Renal cortical epithelial cell (primary cell): ENCODE results near the gene C1orf167. TPM values are rescaled to one million over a fixed set of nuclear protein-coding genes. Genes with fewer than 3 reads are reported as not detected.

Experiments used
- DNase-seq: peaks from one replicate; pipeline ENCODE4 v3.0.0-alpha.2; 2011; ENCODE audit warnings: low read depth
- total RNA-seq: library from RNA; depleted of rRNA; stranded (reverse); fragments of >200 nt; gene quantifications from 2 replicates; pipeline ENCODE4 v1.2.3, GENCODE V29; 2014

C1orf167 gene
- total RNA-seq, 1 donor from 2014 or later, result 0.25 TPM

DNA sequence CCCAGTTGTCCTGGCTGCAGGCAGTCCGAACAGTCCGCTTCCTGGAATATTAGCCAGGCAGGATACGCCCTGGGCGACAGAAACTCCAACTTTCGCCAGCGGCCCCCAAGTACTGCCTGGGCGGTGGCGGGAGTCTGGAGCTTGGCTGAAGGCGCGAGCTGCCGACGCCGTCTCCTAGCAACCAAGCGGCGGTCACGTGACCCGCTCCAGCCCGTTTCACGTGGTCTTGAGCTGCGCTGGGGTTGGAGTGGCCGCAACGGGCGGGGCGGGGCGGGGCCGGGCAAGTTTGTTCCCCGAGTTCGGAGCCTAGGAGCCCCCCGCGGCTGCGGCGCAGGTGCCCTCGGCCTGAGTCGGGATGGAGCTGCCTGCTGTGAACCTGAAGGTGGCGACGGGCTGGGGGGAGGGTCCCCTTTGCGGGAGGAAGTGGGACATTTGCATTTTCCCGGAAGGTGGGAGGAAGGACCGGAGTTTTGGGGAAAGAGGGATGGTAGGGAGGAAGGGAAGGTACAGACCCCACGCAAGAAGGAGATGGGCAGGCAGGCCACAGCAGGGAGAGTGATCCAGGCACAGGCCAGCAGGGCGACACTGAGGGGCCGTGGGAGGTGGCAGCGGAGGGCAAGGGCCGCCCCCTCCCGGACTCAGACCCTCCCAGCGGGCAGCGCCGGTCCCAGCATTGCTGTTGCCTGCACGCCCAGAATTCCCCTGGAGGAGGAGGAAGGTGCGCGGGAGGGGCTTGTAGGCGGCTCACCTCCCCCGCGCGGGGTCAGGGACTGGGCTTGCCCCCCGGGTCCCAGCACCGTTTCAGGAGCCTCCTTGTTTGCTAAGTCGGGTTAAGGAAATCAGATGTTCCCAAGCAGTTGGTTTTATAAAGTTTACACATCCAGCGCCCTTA is 25.9 kb upstream of the C1orf167 start, which contains the start of gene AGTRAP:
AGTRAP (plus strand) TSS at position 283 of the 892 bp plus-strand sequence; CDS start at position 356, 73 bp downstream.
- DNase-seq, result peak; percentile 81

DNA sequence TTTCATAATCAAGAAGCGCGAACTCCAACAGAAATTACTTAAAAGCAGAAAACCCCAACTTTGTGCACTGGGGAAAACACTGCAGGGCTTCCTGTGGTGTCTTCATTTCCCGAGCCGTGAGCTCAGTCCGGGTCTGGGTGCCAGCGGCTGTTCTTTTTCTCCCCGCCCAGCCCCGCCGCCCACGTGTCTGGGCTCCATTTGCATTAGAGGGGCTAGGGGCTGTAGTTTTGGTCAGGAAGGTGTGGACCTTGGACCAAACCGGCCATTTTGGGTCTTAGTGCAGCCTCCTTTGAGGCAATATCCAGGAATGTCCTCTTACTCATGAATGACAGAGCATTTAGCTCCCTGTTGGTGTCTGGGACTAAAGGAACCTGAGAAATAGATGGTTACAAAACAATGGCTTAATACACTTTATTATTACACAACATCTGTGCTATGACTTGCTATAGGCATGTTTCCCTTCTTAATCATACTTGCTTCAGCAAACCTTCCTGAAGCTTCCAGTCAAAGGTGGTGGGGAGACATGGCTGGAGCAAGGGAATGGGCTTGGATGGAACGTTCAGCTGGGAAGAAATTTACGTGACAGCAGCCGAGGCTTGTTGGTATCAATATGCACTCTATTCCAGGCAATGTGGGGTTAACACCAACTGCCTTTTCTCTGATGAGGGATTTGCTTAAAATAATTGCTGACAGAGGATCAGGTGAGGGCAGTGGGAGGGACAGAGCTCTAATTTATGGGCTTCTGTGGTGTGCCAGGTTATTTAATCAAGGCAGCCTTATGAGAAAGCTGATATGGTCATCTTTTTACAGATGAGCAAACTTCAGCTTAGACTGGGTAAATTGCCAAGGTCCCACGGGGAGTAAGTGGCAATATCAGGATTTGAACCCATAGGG is 25.0 kb upstream of the C1orf167 start:
- peak; percentile 98 for DNase-seq

DNA sequence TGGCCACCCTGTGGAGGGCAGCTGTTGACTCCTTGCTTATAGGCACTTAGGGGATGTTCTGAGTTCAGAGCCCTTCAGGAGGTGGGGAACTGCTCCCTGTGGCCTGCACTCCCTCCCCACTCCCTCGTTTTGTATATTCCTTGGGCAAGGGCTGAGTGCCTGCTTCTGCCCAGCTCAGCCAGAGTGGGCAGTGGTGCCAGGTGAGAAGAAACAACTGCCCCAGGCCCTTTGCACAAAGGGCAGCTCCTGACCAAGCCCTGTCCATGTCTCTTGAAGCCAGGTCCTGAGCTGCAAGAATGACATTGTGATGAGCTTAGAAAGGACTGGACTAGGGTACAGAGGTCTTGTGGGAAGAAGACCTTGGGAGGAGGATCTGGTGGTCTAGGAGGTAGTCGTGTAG is 23.9 kb upstream of the C1orf167 start:
- no peak for DNase-seq

- no peak for DNase-seq
Observed at GRCh38 chr1:11738783-11739182, 23.2 kb upstream of the C1orf167 start.

DNA sequence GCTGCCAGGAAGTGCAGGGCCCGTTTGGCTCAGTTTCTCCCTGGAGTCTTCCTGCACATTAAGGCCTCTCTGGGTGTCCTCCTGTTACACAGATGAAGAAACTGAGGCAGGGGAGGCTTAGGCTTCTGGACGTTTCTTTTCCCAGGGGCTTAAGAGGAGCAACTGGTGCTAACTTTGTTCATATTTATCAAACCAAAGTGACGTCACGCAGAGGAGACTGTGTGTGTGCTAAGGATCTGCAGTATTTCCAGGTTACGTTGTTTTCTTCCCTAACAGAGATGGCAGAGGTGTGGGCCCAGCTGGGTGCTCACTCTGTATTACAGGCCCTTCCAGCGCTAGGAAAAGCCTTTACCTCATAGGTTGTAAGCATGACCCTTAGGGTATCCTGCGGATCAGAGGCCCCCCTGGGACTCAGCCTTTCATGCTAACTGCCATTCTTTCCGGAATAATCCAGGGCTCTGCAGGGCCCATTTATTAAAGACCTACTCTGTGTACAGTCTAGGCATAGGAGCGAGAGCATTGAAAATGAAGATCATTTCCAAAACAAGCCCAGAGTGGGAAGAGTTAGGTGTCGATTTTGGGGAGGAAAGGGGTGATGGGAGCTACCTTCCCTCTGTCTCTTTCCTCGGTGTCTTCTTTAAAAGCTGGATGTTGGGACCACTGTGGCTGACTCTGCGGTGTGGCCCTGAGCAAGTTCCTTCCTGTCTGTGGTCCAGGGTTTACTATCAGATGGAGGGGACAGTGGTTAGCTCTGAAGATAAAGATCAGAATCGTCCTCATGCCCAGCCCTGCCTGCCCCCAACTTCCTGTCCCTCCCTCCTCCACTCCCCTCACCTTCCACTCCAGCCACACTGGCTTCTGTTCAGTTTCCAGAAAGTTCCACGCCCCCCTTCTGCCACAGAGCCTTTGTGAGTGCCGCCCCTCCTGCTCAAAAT is 21.5 kb upstream of the C1orf167 start:
- no peak for DNase-seq

DNA sequence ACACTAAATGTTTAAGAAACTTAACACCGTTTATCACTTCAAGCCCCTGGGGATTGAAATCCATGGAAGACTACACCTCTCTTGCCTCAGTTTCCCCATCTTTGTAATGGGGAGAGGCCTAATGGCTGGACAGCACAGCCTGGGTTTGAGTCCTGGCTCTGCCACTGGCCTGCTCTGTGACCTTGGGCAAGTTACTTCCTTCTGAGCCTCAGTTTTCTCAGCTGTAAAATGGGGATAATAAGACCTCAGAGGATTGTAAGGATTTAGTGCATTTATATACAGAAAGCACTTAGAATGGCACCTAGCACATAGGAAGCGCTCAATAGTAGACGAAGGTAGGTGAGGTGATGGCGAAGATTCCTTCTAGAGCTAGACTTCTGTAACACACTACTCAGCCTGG is 20.5 kb upstream of the C1orf167 start:
- DNase-seq, result no peak

DNA sequence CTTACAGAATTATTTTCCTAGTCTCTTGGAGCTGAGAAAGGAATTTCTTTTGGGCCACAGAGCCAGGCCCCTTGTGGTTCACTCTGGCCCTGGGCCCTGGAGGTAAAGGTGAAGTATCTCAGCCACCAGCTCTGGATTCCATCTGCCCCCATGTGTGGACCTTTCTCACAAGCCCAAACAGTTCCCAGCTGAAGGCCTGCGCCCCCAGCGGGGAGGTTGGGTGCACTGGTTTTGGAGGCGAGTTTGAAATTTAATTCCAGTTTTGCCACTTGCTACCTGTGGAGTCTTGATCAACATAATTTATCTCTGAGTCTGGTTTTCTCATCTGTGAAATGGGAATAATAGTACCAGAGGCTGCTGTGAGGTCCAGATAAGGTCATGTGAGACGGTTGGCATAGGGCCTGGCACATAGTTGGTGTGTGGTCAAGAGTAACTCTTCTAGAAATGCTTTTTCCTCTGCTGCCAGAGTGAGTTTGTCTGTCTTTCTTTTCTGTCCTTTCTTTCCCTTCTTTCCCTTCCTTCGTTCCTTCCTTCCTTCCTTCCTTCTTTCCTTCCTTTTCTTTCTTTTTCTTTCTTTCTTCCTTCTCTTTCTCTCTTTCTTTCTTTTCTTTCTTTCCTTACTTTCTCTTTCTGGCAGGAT is 20.0 kb upstream of the C1orf167 start:
- DNase-seq, result peak; percentile 42

- no peak for DNase-seq
Observed at GRCh38 chr1:11744287-11744686, 17.7 kb upstream of the C1orf167 start.

DNA sequence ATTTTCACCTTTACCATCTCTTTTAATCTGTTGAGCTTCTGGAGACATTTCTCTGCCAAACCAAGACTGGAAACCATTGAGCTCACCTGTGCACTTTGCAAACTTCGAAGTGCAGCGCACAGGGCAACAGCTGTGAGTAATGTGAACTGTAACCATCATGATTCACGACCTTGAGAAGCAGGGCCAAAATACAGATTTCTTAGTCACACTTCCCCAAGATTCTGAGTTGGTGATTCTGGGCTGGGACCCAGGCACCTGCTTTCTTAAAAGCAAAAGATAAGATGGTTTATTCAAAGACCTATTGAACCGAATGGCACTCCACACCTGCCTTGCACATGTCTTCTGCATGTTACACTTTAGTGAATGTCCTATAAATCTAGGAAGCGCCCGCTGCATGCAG is 15.9 kb upstream of the C1orf167 start:
- DNase-seq, result no peak

DNA sequence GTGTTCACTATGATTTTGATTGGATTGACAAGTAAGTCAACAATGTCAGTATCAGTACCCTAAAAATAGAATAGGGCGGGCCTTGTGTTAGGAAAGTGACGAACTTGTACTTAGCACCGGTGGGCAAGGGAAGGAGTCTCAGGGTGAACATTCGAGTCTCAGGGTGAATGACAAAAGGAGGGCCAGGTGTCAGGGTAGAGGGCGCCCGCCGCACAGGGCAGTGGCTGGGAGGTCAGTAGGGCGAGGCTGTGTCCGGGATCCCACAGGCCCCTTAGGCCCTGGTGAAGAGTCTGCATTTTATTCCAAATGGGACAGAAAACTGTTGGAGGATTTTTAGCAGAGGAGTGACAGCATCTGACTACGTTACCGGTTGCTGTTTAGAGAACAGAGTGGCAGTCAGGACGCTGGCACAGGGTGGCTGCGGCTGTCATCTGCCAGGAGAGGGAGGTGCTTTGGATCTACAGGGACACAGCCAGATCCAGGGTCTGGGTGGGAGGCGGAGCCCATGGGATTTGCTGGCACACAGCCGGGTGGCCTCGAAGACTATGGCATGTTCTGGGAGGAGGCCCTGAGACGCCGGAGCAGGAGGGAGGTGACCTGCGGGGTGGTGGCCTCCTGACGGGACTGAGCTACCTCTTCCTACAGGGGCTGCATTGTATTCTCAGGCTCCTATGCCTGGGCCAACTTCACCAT is 15.1 kb upstream of the C1orf167 start:
- DNase-seq, result no peak

DNA sequence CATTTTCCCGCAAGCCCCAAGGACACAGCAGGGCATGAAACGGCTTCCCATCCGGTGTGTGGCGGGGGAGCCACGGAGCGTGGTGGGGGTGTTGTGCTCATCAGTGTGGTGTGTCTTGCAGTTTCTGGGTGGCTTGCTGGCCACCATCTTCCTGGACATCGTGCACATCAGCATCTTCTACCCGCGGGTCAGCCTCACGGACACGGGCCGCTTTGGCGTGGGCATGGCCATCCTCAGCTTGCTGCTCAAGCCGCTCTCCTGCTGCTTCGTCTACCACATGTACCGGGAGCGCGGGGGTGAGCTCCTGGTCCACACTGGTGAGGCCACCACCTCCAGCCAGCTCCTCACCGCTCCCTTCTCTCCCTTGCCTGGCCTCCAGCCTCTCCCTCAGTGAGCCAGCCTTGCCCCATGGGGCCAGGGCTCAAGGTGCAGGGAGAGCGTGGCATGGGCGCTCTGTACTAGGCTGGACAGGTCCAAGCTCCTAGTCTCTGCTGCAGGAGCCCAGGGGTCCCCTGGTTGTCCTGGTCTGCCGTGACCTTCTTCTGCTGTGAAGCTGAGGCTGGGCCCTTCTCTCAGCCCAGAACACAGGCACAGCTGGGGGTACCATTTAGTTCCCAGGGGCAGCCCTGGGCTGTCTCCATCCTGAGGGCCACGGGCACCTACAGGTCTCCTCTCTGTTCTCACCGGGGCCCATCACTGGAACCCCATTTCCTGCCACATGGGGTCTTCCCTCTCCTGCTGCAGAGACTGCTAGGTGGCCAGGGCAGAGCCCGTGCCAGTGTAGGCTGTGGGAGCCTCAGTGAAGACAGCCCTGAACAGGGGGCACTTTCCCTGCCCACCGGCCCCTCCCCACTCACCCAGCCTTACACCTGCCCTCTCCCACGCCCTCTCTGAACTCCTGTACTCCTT is 13.4 kb upstream of the C1orf167 start:
- DNase-seq, result no peak

GRCh38 chr1:11749203-11749689 is 12.7 kb upstream of the C1orf167 start:
- DNase-seq, result no peak

DNA sequence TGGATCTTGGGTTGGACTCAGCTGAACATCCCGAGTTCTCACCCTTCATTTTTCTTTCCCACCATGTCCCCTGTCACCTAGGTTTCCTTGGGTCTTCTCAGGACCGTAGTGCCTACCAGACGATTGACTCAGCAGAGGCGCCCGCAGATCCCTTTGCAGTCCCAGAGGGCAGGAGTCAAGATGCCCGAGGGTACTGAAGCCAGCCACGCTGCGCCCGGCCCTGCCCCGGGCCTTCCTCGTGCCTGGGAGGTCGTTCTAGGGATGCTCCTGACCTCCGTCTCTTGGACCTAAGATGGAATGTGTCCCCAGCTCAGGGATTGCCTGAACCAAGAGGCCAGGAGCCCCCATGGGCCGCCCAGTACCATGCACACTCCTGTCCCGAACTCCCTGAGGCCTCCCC is 12.0 kb upstream of the C1orf167 start:
- no peak for DNase-seq

DNA sequence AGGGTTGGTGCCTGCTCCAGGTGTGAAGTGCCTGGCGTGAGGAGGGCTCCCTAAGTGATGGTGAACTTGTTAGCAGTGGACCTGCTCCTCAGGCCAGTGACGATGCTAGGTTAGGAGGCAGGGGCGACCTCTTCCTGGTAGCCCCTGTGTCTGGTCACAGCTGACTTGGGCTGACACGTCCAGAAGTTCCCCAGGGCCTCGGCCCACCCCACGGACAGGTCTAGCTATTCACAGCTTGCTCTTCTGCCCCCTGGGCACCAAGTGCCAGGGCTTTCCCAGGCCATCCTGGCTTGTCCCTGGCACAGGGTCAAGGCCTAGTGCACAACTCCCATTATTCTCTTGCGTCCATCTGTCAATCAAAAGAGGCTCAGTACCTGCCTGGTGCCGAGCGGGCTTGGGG is 10.9 kb upstream of the C1orf167 start:
- DNase-seq, result no peak

DNA sequence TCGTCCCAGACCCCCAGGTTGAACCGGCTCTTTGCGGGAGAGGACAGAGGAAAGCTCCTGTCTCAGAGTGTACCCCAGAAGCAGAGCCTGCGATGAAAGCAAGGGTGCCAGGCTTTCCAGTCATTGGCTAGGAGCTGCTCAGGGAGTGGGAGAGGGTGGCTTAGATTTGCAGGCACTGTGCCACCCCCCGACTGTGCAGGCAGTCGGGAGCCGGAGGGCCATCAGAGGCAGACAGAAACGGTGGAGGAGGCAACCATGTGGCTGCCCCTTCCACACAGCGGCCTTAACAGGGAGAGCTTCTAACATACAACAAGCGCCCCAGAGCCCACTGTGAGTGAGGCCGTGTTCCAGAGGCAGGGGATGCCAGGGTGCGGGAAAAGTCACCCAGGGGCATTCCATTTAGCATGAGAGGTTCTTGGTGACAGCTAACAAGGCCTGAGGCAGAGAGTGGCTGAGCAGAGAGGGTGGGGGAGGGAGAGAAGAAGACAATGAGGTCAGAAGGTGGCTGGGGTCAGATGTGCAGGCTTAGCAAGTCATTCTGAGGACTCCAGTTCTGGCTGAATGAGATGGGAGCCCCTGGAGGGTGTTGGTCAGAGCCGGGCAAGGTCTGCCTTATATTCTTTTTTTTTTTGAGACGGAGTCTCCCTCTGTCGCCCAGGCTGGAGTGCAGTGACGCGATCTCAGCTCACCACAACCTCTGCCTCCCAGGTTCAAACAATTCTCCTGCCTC is 9.5 kb upstream of the C1orf167 start:
- no peak for DNase-seq

- DNase-seq, result peak; percentile 28
Observed at GRCh38 chr1:11753555-11754208, 8.3 kb upstream of the C1orf167 start.

- no peak for DNase-seq
Observed at GRCh38 chr1:11757047-11757446, 4.9 kb upstream of the C1orf167 start.

GRCh38 chr1:11759791-11760190 is 2.2 kb upstream of the C1orf167 start:
- DNase-seq, result no peak
